NCI-H187 (cell line): ENCODE results near the gene LTA4H.

Source experiments
- DNase-seq, 2 experiments: peaks; one replicate each; lab custom pipeline; 2025; lab: John Stamatoyannopoulos, UW

Gene LTA4H

DNA sequence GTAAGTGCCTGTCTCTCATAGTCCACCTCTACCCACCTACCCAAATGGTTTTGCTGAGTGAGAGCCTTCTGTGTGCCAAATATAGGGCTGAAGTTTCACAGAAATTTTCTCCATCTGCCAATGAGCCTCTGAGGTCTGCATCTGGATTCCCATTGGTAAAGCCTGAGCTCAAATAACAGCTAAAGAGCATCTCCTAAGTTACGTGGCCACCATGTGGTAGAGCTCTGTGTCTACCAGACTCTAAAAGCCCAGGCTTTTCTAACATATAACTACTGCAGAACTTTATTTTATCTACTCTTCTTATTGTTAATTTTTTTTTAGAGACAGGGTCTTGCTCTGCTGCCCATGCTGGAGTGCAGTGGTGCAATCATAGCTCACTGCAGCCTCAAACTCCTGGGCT lies 76.3 kb downstream of the LTA4H start:
- no peak for DNase-seq

GRCh38 chr12:95956557-95957145 lies 78.7 kb downstream of the LTA4H start:
- DNase-seq: no peak

GRCh38 chr12:95955549-95956159 lies 79.7 kb downstream of the LTA4H start:
- no peak for DNase-seq

GRCh38 chr12:95953000-95953399 lies 82.4 kb downstream of the LTA4H start:
- no peak for DNase-seq

DNA sequence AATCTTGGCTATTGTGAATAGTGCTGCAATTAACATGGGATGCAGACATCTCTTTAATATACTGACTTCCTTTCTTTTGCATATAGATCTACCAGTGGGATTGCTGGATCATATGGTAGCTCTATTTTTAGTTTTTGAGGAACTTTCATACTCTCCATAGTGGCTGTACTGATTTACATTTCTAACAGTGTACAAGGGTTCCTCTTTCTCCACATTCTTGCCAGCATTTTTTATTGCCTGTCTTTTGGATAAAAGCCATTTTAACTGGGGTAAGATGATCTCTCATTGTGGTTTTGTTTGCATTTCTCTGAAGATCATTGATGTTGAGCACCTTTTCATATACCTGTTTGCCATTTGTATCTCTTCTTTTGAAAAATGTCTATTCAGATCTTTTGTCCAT lies 83.9 kb downstream of the LTA4H start:
- DNase-seq: no peak
